Left kidney (tissue), 2 donors: ENCODE measurements around the gene JAZF1. TPM values are rescaled to one million over a fixed set of nuclear protein-coding genes. Genes with fewer than 3 reads are reported as not detected.
"Not testable (repeated sequence)": the region's sequence is repeated elsewhere in the genome, so short reads cannot be mapped to it uniquely, and the experiment has no call there.

ENCODE experiments used
- DNase-seq: peaks from one replicate; pipeline ENCODE4 v3.0.0-alpha.2; 2013
- polyA plus RNA-seq: library from polyadenylated mRNA; unstranded; fragments of 120-200 nt; gene quantifications from one replicate; pipeline ENCODE4 v1.2.1, GENCODE V29; 2013; ENCODE audit not compliant: insufficient read length

JAZF1 gene
- polyA plus RNA-seq, 1 donor = 12.6 TPM

DNA sequence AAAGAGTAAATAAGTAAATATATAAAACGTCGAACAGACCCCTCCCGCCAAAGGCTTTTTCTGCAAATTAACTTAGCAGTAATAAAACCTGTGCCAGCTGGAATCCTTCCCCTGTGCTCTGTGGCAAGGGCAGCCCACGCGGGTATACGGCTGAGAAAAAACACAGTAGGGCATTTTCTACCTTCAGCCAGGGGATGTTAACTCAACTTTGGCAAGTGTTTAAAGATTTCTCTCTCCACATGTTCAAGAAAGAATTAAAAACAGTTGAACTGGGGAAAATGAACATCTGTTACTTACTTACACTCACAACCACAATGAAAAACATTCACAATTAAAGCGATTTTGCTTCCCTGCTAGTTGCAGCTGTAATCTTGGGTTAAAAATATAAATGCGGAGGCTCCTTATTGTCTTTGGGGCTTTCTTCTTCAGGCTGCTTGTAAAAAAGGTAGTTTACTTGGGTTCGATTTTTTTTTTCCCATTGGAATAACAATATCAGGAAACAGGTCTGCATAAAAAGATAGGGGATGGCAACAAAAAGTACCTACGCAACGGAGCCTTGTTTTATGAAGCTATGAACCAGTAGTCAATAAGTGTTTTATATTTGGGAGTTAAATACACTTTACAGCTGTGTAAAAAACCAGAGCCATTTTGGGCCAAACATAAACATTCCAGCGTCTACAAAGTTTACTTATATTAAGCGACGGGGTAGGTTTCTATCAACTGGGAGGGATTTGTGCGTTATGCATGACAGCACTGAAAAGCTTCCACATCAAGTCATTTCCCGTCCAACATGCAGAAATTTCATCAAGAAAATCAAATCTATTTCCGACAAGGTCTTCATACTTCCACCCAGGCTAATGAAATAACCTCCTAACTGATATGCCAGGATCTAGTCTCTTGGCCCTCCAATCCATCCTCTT lies 308.0 kb downstream of the JAZF1 start:
- DNase-seq = no peak

DNA sequence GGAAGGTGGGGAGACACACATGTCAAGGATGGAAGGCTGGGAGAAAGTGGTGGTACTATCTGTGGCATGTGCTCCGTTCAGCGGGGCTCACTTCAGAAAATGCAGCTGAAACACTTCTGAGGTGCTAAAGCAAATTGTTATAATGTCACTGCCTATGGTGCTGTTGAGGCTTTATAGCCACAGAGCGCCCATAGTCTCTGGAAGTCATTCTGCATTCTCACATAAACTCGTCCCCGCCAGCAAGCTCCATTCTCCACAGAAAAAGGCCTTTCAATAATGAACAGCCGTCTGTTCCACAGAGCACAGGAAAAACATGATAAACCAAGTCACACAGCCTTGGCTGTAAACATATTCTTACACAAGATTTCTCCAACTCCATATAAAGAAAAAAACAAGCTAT lies 308.7 kb downstream of the JAZF1 start:
- DNase-seq = no peak

- no peak for DNase-seq
Observed at GRCh38 chr7:27871086-27871485, 309.5 kb downstream of the JAZF1 start.

GRCh38 chr7:27870595-27870994 lies 310.0 kb downstream of the JAZF1 start:
- no peak for DNase-seq

GRCh38 chr7:27869056-27869455 lies 311.5 kb downstream of the JAZF1 start:
- DNase-seq = no peak

- DNase-seq = no peak
Observed at GRCh38 chr7:27868131-27868550, 312.5 kb downstream of the JAZF1 start.

DNA sequence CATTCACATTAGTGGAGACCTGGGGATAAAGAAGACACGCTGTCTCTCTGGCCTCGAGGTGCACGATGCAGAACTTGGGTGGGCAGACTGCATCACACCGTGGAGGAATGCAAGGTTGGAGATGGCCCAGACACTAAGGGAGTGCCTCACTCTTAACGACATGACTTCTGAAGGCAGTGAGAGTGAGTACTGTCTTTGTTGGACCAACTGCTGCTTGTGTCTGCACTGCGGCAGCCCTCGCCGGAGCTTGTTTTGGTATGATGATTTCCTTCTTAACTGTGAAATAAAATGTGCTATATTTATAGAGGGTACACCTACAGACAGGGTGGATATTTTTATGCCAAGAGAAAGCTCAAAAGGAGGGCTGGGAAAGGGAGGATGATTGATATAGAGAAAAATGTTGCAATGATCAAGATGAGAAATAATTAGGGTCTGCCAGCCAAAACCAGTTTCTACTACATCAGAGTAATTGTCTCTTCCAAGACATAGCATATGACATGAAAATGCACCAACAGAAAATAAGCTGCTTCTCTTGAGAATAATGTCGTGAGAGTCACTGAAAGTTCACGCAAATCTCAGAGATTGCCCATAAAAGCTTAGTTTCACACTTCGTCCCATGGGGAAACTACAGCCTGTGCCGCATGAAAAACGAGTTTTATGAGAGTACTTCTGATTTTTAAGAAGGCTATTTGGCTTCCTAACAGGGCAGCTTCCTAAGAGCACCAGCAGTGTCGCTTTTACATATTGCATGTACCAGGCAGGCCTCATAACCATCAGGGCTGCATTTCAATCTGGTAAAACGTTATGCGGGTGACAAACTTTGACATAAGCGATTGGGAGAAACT lies 313.5 kb downstream of the JAZF1 start:
- DNase-seq = no peak

DNA sequence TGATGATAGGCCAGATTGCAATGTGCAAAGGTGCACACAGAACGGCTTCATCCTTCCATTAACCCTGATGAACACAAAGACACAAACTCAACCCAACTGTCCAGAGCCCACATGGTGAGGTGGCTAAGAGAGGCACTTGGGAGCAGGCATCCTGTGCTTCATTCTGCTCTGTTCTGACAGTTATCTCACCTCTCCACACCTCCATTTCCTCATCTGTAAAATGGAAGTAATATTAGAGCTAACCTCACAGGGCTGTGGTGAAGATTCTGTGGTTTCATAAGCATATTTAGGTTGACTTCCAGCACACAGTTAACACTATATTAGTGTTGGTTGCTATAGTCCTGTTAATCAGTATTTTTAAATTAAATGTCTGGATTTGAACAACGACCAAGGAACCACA lies 314.3 kb downstream of the JAZF1 start:
- DNase-seq = no peak

DNA sequence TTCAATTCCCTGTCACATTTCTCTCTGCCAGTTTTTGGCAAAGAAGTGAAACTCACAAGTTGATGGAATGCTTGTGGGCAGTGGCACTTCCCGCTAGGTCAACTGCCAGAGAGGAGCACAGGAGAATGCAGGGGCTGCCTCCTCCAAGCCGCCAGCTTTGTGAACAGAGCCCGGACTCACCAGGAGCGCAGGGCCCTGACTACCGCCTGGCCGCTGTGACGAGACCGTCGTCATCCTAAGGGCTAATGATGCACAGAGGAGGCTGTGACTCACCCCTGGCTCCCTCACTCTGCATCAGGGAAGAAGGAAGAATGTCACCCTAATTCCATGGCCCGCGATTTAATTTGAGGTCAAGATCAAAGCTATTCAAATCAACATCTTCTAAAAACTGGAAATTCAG lies 316.7 kb downstream of the JAZF1 start:
- no peak for DNase-seq

DNA sequence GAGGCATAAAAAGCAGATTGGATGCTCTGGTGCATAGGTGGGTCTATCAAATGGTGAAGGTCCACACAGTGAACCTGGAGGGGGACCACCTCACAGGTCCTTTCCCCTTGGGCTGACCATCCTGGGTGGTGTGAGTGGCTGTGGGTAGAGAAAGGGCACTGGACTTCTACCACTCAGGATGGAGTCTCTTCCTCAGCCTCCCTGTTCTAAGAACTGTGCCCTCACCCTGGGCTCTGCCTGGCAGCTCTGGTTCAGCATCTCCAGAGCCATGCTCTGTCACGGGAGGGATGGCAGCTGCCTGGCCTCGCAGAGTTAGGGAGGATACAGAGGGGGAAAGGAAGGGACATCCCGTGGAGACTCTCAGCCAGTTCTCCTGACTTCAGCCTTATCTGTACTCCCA lies 318.8 kb downstream of the JAZF1 start:
- DNase-seq = no peak

GRCh38 chr7:27860800-27861199 lies 319.8 kb downstream of the JAZF1 start:
- DNase-seq = no peak

- DNase-seq = not testable (repeated sequence)
Observed at GRCh38 chr7:27856703-27857485, 323.7 kb downstream of the JAZF1 start.

- DNase-seq = no peak
Observed at GRCh38 chr7:27850531-27850930, 330.1 kb downstream of the JAZF1 start.

GRCh38 chr7:27846388-27846787 lies 334.2 kb downstream of the JAZF1 start:
- DNase-seq = no peak

GRCh38 chr7:27843584-27844305 lies 336.9 kb downstream of the JAZF1 start:
- DNase-seq = no peak

DNA sequence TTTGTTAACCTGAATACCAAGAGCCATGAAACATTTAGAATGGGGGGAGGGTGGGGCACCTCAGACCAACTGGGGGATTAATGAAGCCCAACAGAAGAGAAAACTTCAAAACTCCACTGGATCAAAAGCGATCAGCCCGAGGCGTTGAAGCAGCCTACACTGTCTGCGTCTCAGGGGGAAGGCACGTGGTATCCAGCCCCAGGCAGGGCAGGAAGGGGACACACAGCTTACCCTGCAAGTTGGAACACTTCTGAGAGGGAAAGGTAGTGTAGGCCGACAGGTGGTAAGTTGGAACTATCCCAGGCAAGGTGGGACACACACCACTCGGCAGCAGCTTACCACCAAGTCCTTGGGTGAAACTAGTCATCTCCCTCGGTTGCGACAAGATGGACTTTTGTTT lies 337.7 kb downstream of the JAZF1 start:
- DNase-seq = no peak

DNA sequence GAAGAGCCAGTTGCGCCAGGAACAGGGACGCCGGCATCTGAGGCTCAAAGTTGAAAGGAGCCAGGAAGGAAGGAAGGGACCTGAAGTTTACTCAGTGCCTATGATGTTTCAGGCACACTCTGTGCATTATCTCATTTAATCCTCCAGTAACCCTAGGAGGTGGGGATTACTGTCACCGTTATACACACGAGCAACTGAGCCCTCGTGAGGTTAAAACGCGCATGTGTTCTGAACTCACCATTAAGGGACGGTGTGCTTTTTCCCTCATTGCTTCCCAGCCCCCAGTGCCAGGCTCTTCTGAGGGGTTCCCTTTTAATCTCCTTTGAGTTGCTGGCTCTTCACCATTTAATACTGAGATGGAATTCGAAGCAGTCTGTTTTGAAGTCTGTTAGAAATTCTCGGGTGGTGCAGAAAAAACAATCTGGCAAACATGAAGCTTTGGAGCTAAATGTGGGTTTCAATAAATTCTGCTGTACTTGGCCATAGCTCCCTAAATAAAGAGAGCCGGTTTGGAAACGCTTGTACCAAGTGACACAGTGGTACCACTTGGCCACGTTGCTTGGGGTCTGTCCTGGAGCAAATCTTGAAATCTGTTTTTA lies 338.4 kb downstream of the JAZF1 start:
- DNase-seq = no peak

DNA sequence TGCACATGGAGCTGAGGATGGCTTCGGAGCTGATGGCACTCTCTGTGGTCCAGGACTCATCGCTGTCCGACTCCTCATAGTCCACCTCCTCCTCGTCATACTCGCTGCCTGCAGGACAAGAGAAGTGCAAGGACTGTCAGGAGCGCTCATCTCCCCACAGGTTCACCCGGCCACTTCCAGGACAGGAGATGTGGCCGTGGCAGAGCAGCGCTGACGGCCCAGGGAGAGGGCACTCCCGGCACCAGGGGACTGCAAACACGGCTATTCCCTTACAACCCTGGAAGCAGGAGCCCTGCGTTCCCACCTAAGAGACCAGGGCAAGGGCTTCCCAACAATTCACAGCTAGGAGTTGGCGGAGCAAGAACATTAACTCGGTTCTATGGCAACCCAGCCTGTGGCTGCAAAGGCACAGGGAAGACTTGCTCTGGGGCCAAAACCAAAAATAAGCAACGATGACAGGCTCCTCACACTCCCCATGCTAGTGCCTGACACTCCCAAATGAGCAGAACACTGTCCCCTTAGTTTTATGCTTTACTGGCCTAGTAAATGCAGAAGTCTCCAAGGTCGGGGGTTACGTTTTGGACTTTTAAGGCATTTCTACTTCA lies 339.7 kb downstream of the JAZF1 start:
- no peak for DNase-seq

DNA sequence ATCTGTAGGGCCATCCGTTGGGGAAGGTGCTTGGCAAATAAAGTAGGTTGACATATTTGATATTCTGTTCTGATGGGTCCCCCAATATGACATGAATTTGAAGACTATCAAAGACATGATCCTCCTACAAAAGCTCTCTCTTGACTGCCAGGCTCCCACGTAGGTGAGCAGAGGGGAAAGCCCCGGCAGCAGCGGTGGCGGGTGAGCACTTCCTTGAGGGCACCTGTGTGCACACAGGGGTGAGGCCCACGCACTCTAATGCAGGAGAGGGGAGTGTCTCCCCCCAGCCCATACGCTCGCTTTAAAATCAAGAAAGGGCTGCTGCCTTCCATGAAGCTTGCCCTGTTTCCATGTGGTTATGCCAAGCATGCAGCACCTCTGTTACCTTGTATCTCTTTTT lies 340.3 kb downstream of the JAZF1 start:
- no peak for DNase-seq

GRCh38 chr7:27839099-27839498 lies 341.5 kb downstream of the JAZF1 start:
- DNase-seq = no peak

DNA sequence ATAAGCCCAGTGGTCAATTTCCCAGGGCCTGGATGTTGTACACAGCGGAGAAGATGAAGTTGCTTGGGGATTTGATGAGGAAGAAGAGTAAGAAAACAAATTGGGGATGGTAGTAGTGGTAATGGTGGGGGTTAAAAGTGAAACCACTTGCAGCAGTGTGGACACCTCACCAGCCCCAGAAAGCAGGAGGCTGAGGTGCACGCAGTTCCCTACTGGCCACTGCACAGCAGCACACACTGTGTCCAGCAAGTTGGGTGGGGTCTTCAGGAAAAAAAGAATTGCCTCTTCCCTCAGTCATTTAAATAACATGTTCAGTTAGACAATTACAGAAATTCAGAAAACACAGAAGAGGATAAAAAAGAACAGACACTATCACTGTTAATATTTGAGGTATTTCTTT lies 344.1 kb downstream of the JAZF1 start:
- no peak for DNase-seq
